Measurements from ENCODE around the gene YDJC.

Gene YDJC

GRCh38 chr22:21624880-21625791 lies 4.7 kb downstream of the YDJC start:
- in situ Hi-C loops (cut with HindIII; ENCODE audit: low sequenced_read_pairs): no loop called here
- DNase-seq (ENCODE audit: low read depth, low spot score): no peak
- H3K4me3 ChIP-seq (ENCODE audit: low read depth, low read length): no peak overlapping the region
- no peak for TF ChIP-seq CTCF (IDR thresholded peaks at IDR 0.05; ENCODE audit: low read depth, low read length)

- no peak overlapping the region for H3K4me3 ChIP-seq (ENCODE audit: low read depth, low read length)
- no peak for DNase-seq (ENCODE audit: low read depth, low spot score)
- in situ Hi-C loops (cut with HindIII; ENCODE audit: low sequenced_read_pairs): no loop called here
- peak; percentile 71 for TF ChIP-seq CTCF (IDR thresholded peaks at IDR 0.05; ENCODE audit: low read depth, low read length)
Observed at GRCh38 chr22:21624120-21624879, 5.5 kb downstream of the YDJC start.

GRCh38 chr22:21623648-21623970 lies 6.2 kb downstream of the YDJC start:
- no peak for DNase-seq (ENCODE audit: low read depth, low spot score)
- in situ Hi-C loops (cut with HindIII; ENCODE audit: low sequenced_read_pairs): no loop called here
- TF ChIP-seq CTCF (IDR thresholded peaks at IDR 0.05; ENCODE audit: low read depth, low read length): no peak
- H3K4me3 ChIP-seq (ENCODE audit: low read depth, low read length): no peak overlapping the region

GRCh38 chr22:21622919-21623647 lies 6.7 kb downstream of the YDJC start:
- TF ChIP-seq CTCF (IDR thresholded peaks at IDR 0.05; ENCODE audit: low read depth, low read length): no peak
- DNase-seq (ENCODE audit: low read depth, low spot score): no peak
- in situ Hi-C loops (cut with HindIII; ENCODE audit: low sequenced_read_pairs): no loop called here
- H3K4me3 ChIP-seq (ENCODE audit: low read depth, low read length): no peak overlapping the region

- in situ Hi-C loops (cut with HindIII; ENCODE audit: low sequenced_read_pairs): no loop called here
- no peak for DNase-seq (ENCODE audit: low read depth, low spot score)
- no peak overlapping the region for H3K4me3 ChIP-seq (ENCODE audit: low read depth, low read length)
- no peak for TF ChIP-seq CTCF (IDR thresholded peaks at IDR 0.05; ENCODE audit: low read depth, low read length)
Observed at GRCh38 chr22:21622011-21622918, 7.6 kb downstream of the YDJC start.

Measured in astrocyte of the spinal cord (primary cell).